Lung (tissue), 13 donors: ENCODE data around the gene ZDHHC18. TPM values are rescaled to one million over a fixed set of nuclear protein-coding genes. Genes with fewer than 3 reads are reported as not detected.
A peak's percentile ranks its signal among the peaks of the same experiment; 100 is the strongest.

Experiments used
- ATAC-seq: fragments of 200-7000 bp; cut with Tn5 transposase; one replicate; pipeline ENCODE4 v1.9.1; 2020; ENCODE audit warnings: moderate number of reproducible peaks; ENCODE audit not compliant: insufficient read depth, low FRiP score
- DNase-seq, 3 donors: peaks; one replicate each; pipeline ENCODE4 v3.0.0-alpha.2; 2013 to 2017
- H3K27ac ChIP-seq, 2 donors: one replicate each; pipeline ENCODE4 v1.5.1; 2013; ENCODE audit warnings: mild to moderate bottlenecking in 2 of 2, moderate library complexity in 2 of 2, control low read depth in 1 of 2, inconsistent platforms in 1 of 2, low read depth in 1 of 2, low read length in 1 of 2
- H3K27me3 ChIP-seq, 3 donors: one replicate each; pipeline ENCODE4 v1.5.1; 2013; ENCODE audit warnings: low read length in 2 of 3; ENCODE audit not compliant: control insufficient read depth in 3 of 3, insufficient read depth in 3 of 3
- H3K36me3 ChIP-seq, 4 donors: one replicate each; pipeline ENCODE4 v1.5.1; 2013; ENCODE audit warnings: low read length in 4 of 4, mild to moderate bottlenecking in 1 of 4, moderate library complexity in 1 of 4; ENCODE audit not compliant: control insufficient read depth in 4 of 4, insufficient read depth in 4 of 4
- H3K4me1 ChIP-seq, 5 donors: one replicate each; pipeline ENCODE4 v1.5.1; 2013; ENCODE audit warnings: low read length in 5 of 5, mild to moderate bottlenecking in 2 of 5, moderate library complexity in 1 of 5; ENCODE audit not compliant: control insufficient read depth in 5 of 5, insufficient read depth in 5 of 5
- H3K4me3 ChIP-seq: one replicate; pipeline ENCODE4 v1.5.1; 2013; ENCODE audit warnings: mild to moderate bottlenecking, control low read depth, moderate library complexity
- H3K9ac ChIP-seq, 2 donors: one replicate each; pipeline ENCODE4 v1.5.1; 2013; ENCODE audit warnings: low read length in 2 of 2, control low read depth in 1 of 2; ENCODE audit not compliant: insufficient read depth in 1 of 2
- H3K9me3 ChIP-seq, 4 donors: one replicate each; pipeline ENCODE4 v1.5.1; 2013; ENCODE audit warnings: low read length in 3 of 4, mild to moderate bottlenecking in 1 of 4, moderate library complexity in 1 of 4; ENCODE audit not compliant: control insufficient read depth in 4 of 4, insufficient read depth in 3 of 4
- CTCF ChIP-seq: IDR thresholded peaks from 2 replicates; pipeline ENCODE4 v1.5.1; 2012; ENCODE audit warnings: mild to moderate bottlenecking; ENCODE audit errors: control extremely low read depth, extremely low read depth
- WGBS, 2 donors: extraction: QIAGEN DNeasy Blood & Tissue Kit; methylation state at CpG; one replicate each; pipeline ENCODE4 v1.1.7; 2013; 5-methylcytosine and 5-hydroxymethylcytosine counted together
- polyA plus RNA-seq, 2 donors: library from polyadenylated mRNA; stranded (reverse); fragments of 200-250 nt; gene quantifications; one replicate each; pipeline ENCODE4 v1.2.1, GENCODE V29; 2013
- small RNA-seq: library from RNA; depleted of rRNA; stranded (forward); fragments of <200 nt; gene quantifications from one replicate; pipeline ENCODE3, GENCODE V24; 2014; ENCODE audit warnings: low replicate concordance
- total RNA-seq, 2 donors: library from RNA; depleted of rRNA in 1 of 2; stranded (reverse); fragments of >200 nt in 1 of 2; gene quantifications; one replicate each; pipeline ENCODE4 v1.2.1, GENCODE V29; 2014 to 2021
- donor health status: control.
- donor health status: control.
- donor health status: Bipolar disorder and iron deficiency.
- donor health status: healthy.
- donor health status: DM: yes; HTN: yes; CAD: no.

Gene ZDHHC18
- total and polyA plus RNA-seq, 4 donors = 11.6 to 39.1 (median 18.3) TPM

- no peak overlapping the region for H3K27ac ChIP-seq
- H3K4me3 ChIP-seq = no peak overlapping the region
- no peak for TF ChIP-seq CTCF
- peaks cover 12 to 28% (median 14%) of the 10 kb centered on the region in 4 donors for H3K36me3 ChIP-seq
- DNase-seq (no peak), ATAC-seq (no peak)
- H3K4me1 ChIP-seq = peaks cover 0 to 10% (median 7%) of the 10 kb centered on the region in 5 donors
- H3K9me3 ChIP-seq = no peaks in the 10 kb centered on the region
- no peaks in the 10 kb centered on the region for H3K27me3 ChIP-seq
- WGBS, 2 donors = 94 to 96% methylated on average over 9 of the region's 9 CpGs
- no peak overlapping the region for H3K9ac ChIP-seq
Measured at GRCh38 chr1:26897351-26897750, 70.9 kb downstream of the ZDHHC18 start.

GRCh38 chr1:26900001-26900814, 73.7 kb downstream of the ZDHHC18 start, which contains the start of gene GPATCH3:
GPATCH3 (minus strand) TSS chr1:26900467; CDS start chr1:26900442, 25 bp downstream.
- peaks cover 7 to 9% (median 8%) of the 10 kb centered on the region in 4 donors for H3K36me3 ChIP-seq
- peak; percentile 80 for ATAC-seq
- peak within 1 kb of the TSS; percentile 67 to 86 for H3K27ac ChIP-seq
- no peaks in the 10 kb centered on the region for H3K9me3 ChIP-seq
- H3K27me3 ChIP-seq = no peaks in the 10 kb centered on the region
- peak; percentile 94 to 97 (median 95) for DNase-seq
- peak within 1 kb of the TSS; percentile 95 for H3K4me3 ChIP-seq
- TF ChIP-seq CTCF = no peak
- WGBS, 2 donors = 1% methylated on average over 50 of the region's 50 CpGs
- peak within 1 kb of the TSS; percentile 88 to 89 for H3K9ac ChIP-seq
- H3K4me1 ChIP-seq = peaks cover 0 to 10% (median 7%) of the 10 kb centered on the region in 5 donors

- ATAC-seq (no peak), DNase-seq (no peak)
- Histone ChIP-seq H3K4me3 (peak overlapping the region; percentile 95), H3K27me3 (no peaks in the 10 kb centered on the region), H3K4me1 (peaks cover 0 to 10% (median 7%) of the 10 kb centered on the region in 5 donors), H3K36me3 (peaks cover 2 to 9% (median 8%) of the 10 kb centered on the region in 4 donors), H3K9me3 (no peaks in the 10 kb centered on the region), H3K9ac (peak overlapping the region; percentile 88 to 89), H3K27ac (peak overlapping the region in 1 of 2 donors; percentile 67)
- WGBS, 2 donors = 61 to 64% methylated on average over 18 of the region's 18 CpGs
- no peak for TF ChIP-seq CTCF
Measured at GRCh38 chr1:26900815-26901511, 74.5 kb downstream of the ZDHHC18 start.

Small RNA genes lying within 50 kb of the gene (small RNA-seq; reads per million reads assigned to genes)
- gene RN7SL165P = not detected

Other genes starting within 250 kb of the ZDHHC18 start
- 100 to 1,000 TPM in 1 of 2 donors, 10 to 100 TPM in 1; 71.2 to 119 TPM for gene ARID1A, start 130.7 kb upstream of the ZDHHC18 start, total RNA-seq
- gene ARID1A, start 130.7 kb upstream of the ZDHHC18 start, polyA plus RNA-seq = 10 to 100 TPM; 16.1 to 28.9 TPM
- 10 to 100 TPM; 14.3 TPM for gene PIGV, start 38.7 kb upstream of the ZDHHC18 start, total RNA-seq
- gene PIGV, start 38.7 kb upstream of the ZDHHC18 start, polyA plus RNA-seq = 10 to 100 TPM in 1 of 2 donors, 1 to 10 TPM in 1; 6.8 to 11.8 TPM
- 100 to 1,000 TPM in 1 of 2 donors, 1 to 10 TPM in 1; 1.4 to 118 TPM for gene SFN, start 36.5 kb downstream of the ZDHHC18 start, total RNA-seq
- gene SFN, start 36.5 kb downstream of the ZDHHC18 start, polyA plus RNA-seq = 100 to 1,000 TPM in 1 of 2 donors, 10 to 100 TPM in 1; 99.4 to 178 TPM
- gene GPN2, start 63.6 kb downstream of the ZDHHC18 start, total RNA-seq = 10 to 100 TPM; 13.7 to 25.6 TPM
- gene GPN2, start 63.6 kb downstream of the ZDHHC18 start, polyA plus RNA-seq = 10 to 100 TPM; 15.3 to 17.6 TPM
- 10 to 100 TPM; 10.4 to 16.7 TPM for gene GPATCH3, start 73.8 kb downstream of the ZDHHC18 start, total RNA-seq
- gene GPATCH3, start 73.8 kb downstream of the ZDHHC18 start, polyA plus RNA-seq = 10 to 100 TPM; 11.5 to 17.5 TPM
- 1 to 10 TPM; 2.1 to 2.3 TPM for gene NR0B2, start 87.3 kb downstream of the ZDHHC18 start, total RNA-seq
- 1 to 10 TPM; 1.6 to 6.0 TPM for gene NR0B2, start 87.3 kb downstream of the ZDHHC18 start, polyA plus RNA-seq
- 10 to 100 TPM; 39.3 to 68.7 TPM for gene NUDC, start 95.1 kb downstream of the ZDHHC18 start, total RNA-seq
- gene NUDC, start 95.1 kb downstream of the ZDHHC18 start, polyA plus RNA-seq = 10 to 100 TPM; 60.1 to 77.8 TPM
- 1 to 10 TPM; 6.6 to 9.3 TPM for gene KDF1, start 133.8 kb downstream of the ZDHHC18 start, total RNA-seq
- 10 to 100 TPM in 1 of 2 donors, 1 to 10 TPM in 1; 8.3 to 12.5 TPM for gene KDF1, start 133.8 kb downstream of the ZDHHC18 start, polyA plus RNA-seq
- gene TRNP1, start 167.0 kb downstream of the ZDHHC18 start, total RNA-seq = 10 to 100 TPM in 1 of 2 donors, 1 to 10 TPM in 1; 2.0 to 23.1 TPM
- gene TRNP1, start 167.0 kb downstream of the ZDHHC18 start, polyA plus RNA-seq = 10 to 100 TPM in 1 of 2 donors, 1 to 10 TPM in 1; 8.3 to 21.8 TPM
- gene TENT5B, start 186.2 kb downstream of the ZDHHC18 start, total RNA-seq = 10 to 100 TPM; 22.2 to 43.1 TPM
- 10 to 100 TPM; 13.5 to 17.8 TPM for gene TENT5B, start 186.2 kb downstream of the ZDHHC18 start, polyA plus RNA-seq